Ramos (cell line): ENCODE data around the gene MYBPC2.

Source experiments
- in situ Hi-C: fragments of 300-500 bp; cut with MboI; formaldehyde crosslinking; loops from one replicate; pipeline ENCODE4 v1.14.3; 2022; ENCODE audit warnings: low sequenced_read_pairs; ENCODE audit not compliant: unreplicated experiment

The MYBPC2 gene

GRCh38 chr19:50512112-50512998, 79.7 kb downstream of the MYBPC2 start:
- in situ Hi-C loops = no loop called here

GRCh38 chr19:50512999-50513745, 80.5 kb downstream of the MYBPC2 start:
- in situ Hi-C loops = no loop called here

GRCh38 chr19:50513746-50514345, 81.2 kb downstream of the MYBPC2 start, which contains the start of gene ASPDH:
Gene ASPDH (minus strand): TSS chr19:50513913. CDS start chr19:50513823, 90 bp downstream.
- in situ Hi-C loops = no loop called here

GRCh38 chr19:50514346-50515167, 81.9 kb downstream of the MYBPC2 start:
- in situ Hi-C loops = no loop called here

GRCh38 chr19:50515168-50515561, 82.5 kb downstream of the MYBPC2 start:
- in situ Hi-C loops = no loop called here
